ENCODE data around the gene STRA6. TPM values are rescaled to one million over a fixed set of nuclear protein-coding genes. Genes with fewer than 3 reads are reported as not detected.

STRA6 gene
- total RNA-seq, 1 donor from 2014 or later = not detected

DNA sequence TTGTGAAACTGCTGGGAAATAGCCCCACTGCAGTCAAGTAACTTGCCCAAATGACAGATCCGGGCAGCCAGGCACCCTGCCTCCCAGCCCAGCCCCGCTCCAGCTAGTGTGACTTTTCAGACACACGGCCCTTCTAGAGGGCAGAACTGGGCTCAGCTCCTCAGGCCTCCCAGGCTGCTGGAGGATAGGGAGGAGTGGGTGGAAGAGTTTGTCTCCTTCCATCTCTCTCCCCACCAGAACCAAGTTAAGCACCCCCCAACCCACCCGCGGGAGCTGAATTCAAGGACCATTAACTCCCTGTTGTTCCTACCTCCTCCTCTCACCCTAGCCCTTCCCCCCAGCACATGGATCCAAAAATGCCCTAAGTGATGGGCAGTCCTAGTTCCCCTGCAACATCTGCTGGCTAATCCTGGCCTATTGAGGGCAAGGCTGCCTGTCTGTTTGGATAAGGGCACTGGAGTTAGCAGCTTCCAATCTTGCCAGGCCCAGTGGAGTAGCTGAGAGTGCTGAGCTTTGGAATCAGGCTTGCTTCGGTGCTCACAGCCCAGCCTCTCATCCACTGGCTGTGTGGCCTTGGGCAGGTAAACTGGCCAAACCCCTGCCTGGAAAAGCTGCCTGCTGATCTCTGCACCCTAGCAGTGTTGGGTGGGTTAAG, 36.6 kb upstream of the STRA6 start:
- Histone ChIP-seq H3K4me1 (peaks cover 20 to 31% of the 10 kb centered on the region in 2 donors), H3K9me3 (no peaks in the 10 kb centered on the region), H3K27ac (peak overlapping the region; percentile 36 to 51), H3K36me3 (no peaks in the 10 kb centered on the region), H3K4me3 (no peak overlapping the region), H3K27me3 (no peaks in the 10 kb centered on the region)
- intact Hi-C loops (cut with DNase I) = no loop called here
- TF ChIP-seq, protein P1, sequence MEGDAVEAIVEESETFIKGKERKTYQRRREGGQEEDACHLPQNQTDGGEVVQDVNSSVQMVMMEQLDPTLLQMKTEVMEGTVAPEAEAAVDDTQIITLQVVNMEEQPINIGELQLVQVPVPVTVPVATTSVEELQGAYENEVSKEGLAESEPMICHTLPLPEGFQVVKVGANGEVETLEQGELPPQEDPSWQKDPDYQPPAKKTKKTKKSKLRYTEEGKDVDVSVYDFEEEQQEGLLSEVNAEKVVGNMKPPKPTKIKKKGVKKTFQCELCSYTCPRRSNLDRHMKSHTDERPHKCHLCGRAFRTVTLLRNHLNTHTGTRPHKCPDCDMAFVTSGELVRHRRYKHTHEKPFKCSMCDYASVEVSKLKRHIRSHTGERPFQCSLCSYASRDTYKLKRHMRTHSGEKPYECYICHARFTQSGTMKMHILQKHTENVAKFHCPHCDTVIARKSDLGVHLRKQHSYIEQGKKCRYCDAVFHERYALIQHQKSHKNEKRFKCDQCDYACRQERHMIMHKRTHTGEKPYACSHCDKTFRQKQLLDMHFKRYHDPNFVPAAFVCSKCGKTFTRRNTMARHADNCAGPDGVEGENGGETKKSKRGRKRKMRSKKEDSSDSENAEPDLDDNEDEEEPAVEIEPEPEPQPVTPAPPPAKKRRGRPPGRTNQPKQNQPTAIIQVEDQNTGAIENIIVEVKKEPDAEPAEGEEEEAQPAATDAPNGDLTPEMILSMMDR (IDR thresholded peaks at IDR 0.05) = no peak
- DNase-seq (ENCODE audit: low spot score in 2 of 2) = no peak

- Histone ChIP-seq H3K36me3 (no peaks in the 10 kb centered on the region), H3K4me3 (no peak within 1 kb of the TSS), H3K4me1 (peaks cover 17 to 18% of the 10 kb centered on the region in 2 donors), H3K27me3 (no peaks in the 10 kb centered on the region), H3K27ac (no peak within 1 kb of the TSS), H3K9me3 (no peaks in the 10 kb centered on the region)
- intact Hi-C loops (cut with DNase I) = no loop called here
- TF ChIP-seq, protein P1 (IDR thresholded peaks at IDR 0.05) = no peak
- DNase-seq (ENCODE audit: low spot score in 2 of 2) = no peak
Observed at GRCh38 chr15:74235962-74236361, 33.4 kb upstream of the STRA6 start, which contains the start of gene CCDC33. Gene CCDC33 (plus strand): TSS chr15:74236326. CDS start chr15:74236720, 394 bp downstream.

DNA sequence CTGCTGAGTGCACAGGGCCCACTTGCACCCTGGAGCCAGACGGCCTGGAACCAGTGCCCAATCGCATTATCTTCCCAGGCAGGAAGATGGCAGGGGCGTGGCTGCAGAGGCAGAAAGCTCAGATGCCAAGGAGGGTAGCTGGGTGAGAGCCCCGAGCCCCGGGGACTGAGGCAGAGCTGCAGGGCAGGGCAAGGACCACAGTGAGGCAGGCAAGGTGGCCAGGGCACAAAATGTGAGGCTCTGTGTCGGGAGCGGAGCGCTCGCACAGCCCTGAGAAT, 31.9 kb upstream of the STRA6 start:
- DNase-seq (ENCODE audit: low spot score in 2 of 2) = no peak
- intact Hi-C loops (cut with DNase I) = no loop called here

GRCh38 chr15:74233851-74234597, 31.4 kb upstream of the STRA6 start:
- no peak overlapping the region for H3K27ac ChIP-seq
- TF ChIP-seq, protein P1 (IDR thresholded peaks at IDR 0.05) = no peak
- DNase-seq (ENCODE audit: low spot score in 2 of 2) = no peak
- no peaks in the 10 kb centered on the region for H3K27me3 ChIP-seq
- H3K4me1 ChIP-seq = no peaks in the 10 kb centered on the region
- no peak overlapping the region for H3K4me3 ChIP-seq
- H3K9me3 ChIP-seq = no peaks in the 10 kb centered on the region
- intact Hi-C loops (cut with DNase I) = no loop called here
- no peaks in the 10 kb centered on the region for H3K36me3 ChIP-seq

More for the DNA sequence above, 31.9 kb upstream of the STRA6 start:
- TF ChIP-seq, protein P1 (IDR thresholded peaks at IDR 0.05) = no peak
- no peaks in the 10 kb centered on the region for H3K27me3 ChIP-seq
- no peaks in the 10 kb centered on the region for H3K9me3 ChIP-seq
- H3K4me3 ChIP-seq = no peak overlapping the region
- H3K27ac ChIP-seq = no peak overlapping the region
- H3K36me3 ChIP-seq = no peaks in the 10 kb centered on the region
- H3K4me1 ChIP-seq = peaks cover 3 to 4% of the 10 kb centered on the region in 2 donors

DNA sequence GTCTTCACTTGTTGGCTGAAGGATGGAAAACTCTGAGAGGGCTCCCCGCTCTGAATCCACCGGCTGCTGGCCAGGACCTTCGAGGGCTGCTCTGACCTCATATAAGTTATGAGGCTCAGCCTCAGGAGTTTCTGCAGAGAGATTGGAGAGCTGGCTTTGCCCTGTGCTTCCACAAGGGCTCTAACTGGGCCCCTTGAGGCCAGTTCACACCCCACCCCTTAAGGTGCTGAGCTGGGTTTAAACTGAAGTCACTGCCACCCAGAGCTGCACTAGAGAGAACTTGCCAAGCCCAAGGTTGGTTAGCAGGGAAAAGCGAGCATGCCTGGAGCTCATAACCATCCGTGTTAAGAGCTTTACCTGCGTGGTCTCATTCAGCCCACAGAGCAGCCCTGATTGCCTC, 30.8 kb upstream of the STRA6 start:
- intact Hi-C loops (cut with DNase I) = no loop called here
- H3K27me3 ChIP-seq = no peaks in the 10 kb centered on the region
- TF ChIP-seq, protein P1 (IDR thresholded peaks at IDR 0.05) = no peak
- DNase-seq (ENCODE audit: low spot score in 2 of 2) = no peak
- no peaks in the 10 kb centered on the region for H3K36me3 ChIP-seq
- H3K4me1 ChIP-seq = peaks cover 2 to 4% of the 10 kb centered on the region in 2 donors
- no peaks in the 10 kb centered on the region for H3K9me3 ChIP-seq
- no peak overlapping the region for H3K4me3 ChIP-seq
- H3K27ac ChIP-seq = no peak overlapping the region
